Measurements from ENCODE around the gene EPHA6. TPM values are rescaled to one million over a fixed set of nuclear protein-coding genes. Genes with fewer than 3 reads are reported as not detected.

EPHA6 gene
- total RNA-seq, 1 donor: not detected

- TF ChIP-seq CTCF (IDR thresholded peaks at IDR 0.05; ENCODE audit: insufficient read depth, low read length): no peak
- no peak for DNase-seq (ENCODE audit: low read depth)
- H3K4me3 ChIP-seq (ENCODE audit: low read depth, low read length): no peak overlapping the region
Measured at GRCh38 chr3:97694876-97695275, 880.5 kb downstream of the EPHA6 start.

- no peak for TF ChIP-seq CTCF (IDR thresholded peaks at IDR 0.05; ENCODE audit: insufficient read depth, low read length)
- no peak overlapping the region for H3K4me3 ChIP-seq (ENCODE audit: low read depth, low read length)
- DNase-seq (ENCODE audit: low read depth): no peak
Measured at GRCh38 chr3:97698691-97699090, 884.3 kb downstream of the EPHA6 start.

- TF ChIP-seq CTCF (IDR thresholded peaks at IDR 0.05; ENCODE audit: insufficient read depth, low read length): no peak
- DNase-seq (ENCODE audit: low read depth): no peak
- H3K4me3 ChIP-seq (ENCODE audit: low read depth, low read length): no peak overlapping the region
Measured at GRCh38 chr3:97699889-97700288, 885.5 kb downstream of the EPHA6 start.

GRCh38 chr3:97705764-97706163 lies 891.4 kb downstream of the EPHA6 start:
- TF ChIP-seq CTCF (IDR thresholded peaks at IDR 0.05; ENCODE audit: insufficient read depth, low read length): no peak
- no peak for DNase-seq (ENCODE audit: low read depth)
- no peak overlapping the region for H3K4me3 ChIP-seq (ENCODE audit: low read depth, low read length)

- no peak for DNase-seq (ENCODE audit: low read depth)
- TF ChIP-seq CTCF (IDR thresholded peaks at IDR 0.05; ENCODE audit: insufficient read depth, low read length): no peak
- H3K4me3 ChIP-seq (ENCODE audit: low read depth, low read length): no peak overlapping the region
Measured at GRCh38 chr3:97706226-97706625, 891.8 kb downstream of the EPHA6 start.

- no peak for DNase-seq (ENCODE audit: low read depth)
- no peak overlapping the region for H3K4me3 ChIP-seq (ENCODE audit: low read depth, low read length)
- TF ChIP-seq CTCF (IDR thresholded peaks at IDR 0.05; ENCODE audit: insufficient read depth, low read length): no peak
Measured at GRCh38 chr3:97711654-97712053, 897.3 kb downstream of the EPHA6 start.

- H3K4me3 ChIP-seq (ENCODE audit: low read depth, low read length): no peak overlapping the region
- TF ChIP-seq CTCF (IDR thresholded peaks at IDR 0.05; ENCODE audit: insufficient read depth, low read length): no peak
- DNase-seq (ENCODE audit: low read depth): no peak
Measured at GRCh38 chr3:97712919-97713318, 898.5 kb downstream of the EPHA6 start.
